Measurements from ENCODE around the gene ANOS1.

The ANOS1 gene

GRCh38 chrX:8689473-8689872 is 42.5 kb downstream of the ANOS1 start:
- no peaks in the 10 kb centered on the region for H3K4me1 ChIP-seq (ENCODE audit: insufficient read depth, poor library complexity, severe bottlenecking)
- no peaks in the 10 kb centered on the region for H3K27me3 ChIP-seq (ENCODE audit: insufficient read depth, poor library complexity, severe bottlenecking)
- H3K4me3 ChIP-seq (ENCODE audit: severe bottlenecking): no peak overlapping the region
- TF ChIP-seq CTCF (IDR thresholded peaks at IDR 0.05; ENCODE audit: poor library complexity, severe bottlenecking): no peak
- no peak for ATAC-seq (ENCODE audit: low read depth)
- H3K27ac ChIP-seq (ENCODE audit: poor library complexity, severe bottlenecking): no peak overlapping the region
- no peak for DNase-seq (ENCODE audit: low spot score)
- no peaks in the 10 kb centered on the region for H3K9me3 ChIP-seq (ENCODE audit: severe bottlenecking)
- H3K36me3 ChIP-seq (ENCODE audit: low read depth): no peaks in the 10 kb centered on the region

- TF ChIP-seq CTCF (IDR thresholded peaks at IDR 0.05; ENCODE audit: poor library complexity, severe bottlenecking): no peak
- ATAC-seq (ENCODE audit: low read depth) (no peak), DNase-seq (ENCODE audit: low spot score) (no peak)
- no peaks in the 10 kb centered on the region for H3K36me3 ChIP-seq (ENCODE audit: low read depth)
- H3K27ac ChIP-seq (ENCODE audit: poor library complexity, severe bottlenecking): no peak overlapping the region
- no peaks in the 10 kb centered on the region for H3K4me1 ChIP-seq (ENCODE audit: insufficient read depth, poor library complexity, severe bottlenecking)
- H3K4me3 ChIP-seq (ENCODE audit: severe bottlenecking): no peak overlapping the region
- no peaks in the 10 kb centered on the region for H3K27me3 ChIP-seq (ENCODE audit: insufficient read depth, poor library complexity, severe bottlenecking)
- H3K9me3 ChIP-seq (ENCODE audit: severe bottlenecking): no peaks in the 10 kb centered on the region
Observed at GRCh38 chrX:8688776-8689175, 43.2 kb downstream of the ANOS1 start.

- TF ChIP-seq CTCF (IDR thresholded peaks at IDR 0.05; ENCODE audit: poor library complexity, severe bottlenecking): no peak
- Histone ChIP-seq H3K36me3 (ENCODE audit: low read depth) (no peaks in the 10 kb centered on the region), H3K4me3 (ENCODE audit: severe bottlenecking) (no peak overlapping the region), H3K27me3 (ENCODE audit: insufficient read depth, poor library complexity, severe bottlenecking) (no peaks in the 10 kb centered on the region), H3K9me3 (ENCODE audit: severe bottlenecking) (no peaks in the 10 kb centered on the region), H3K27ac (ENCODE audit: poor library complexity, severe bottlenecking) (no peak overlapping the region), H3K4me1 (ENCODE audit: insufficient read depth, poor library complexity, severe bottlenecking) (no peaks in the 10 kb centered on the region)
- DNase-seq (ENCODE audit: low spot score) (no peak), ATAC-seq (ENCODE audit: low read depth) (no peak)
Observed at GRCh38 chrX:8684201-8684965, 47.6 kb downstream of the ANOS1 start.

- no peak for DNase-seq (ENCODE audit: low spot score)
- no peak overlapping the region for H3K27ac ChIP-seq (ENCODE audit: poor library complexity, severe bottlenecking)
- H3K9me3 ChIP-seq (ENCODE audit: severe bottlenecking): no peaks in the 10 kb centered on the region
- H3K27me3 ChIP-seq (ENCODE audit: insufficient read depth, poor library complexity, severe bottlenecking): no peaks in the 10 kb centered on the region
- H3K4me3 ChIP-seq (ENCODE audit: severe bottlenecking): no peak overlapping the region
- no peaks in the 10 kb centered on the region for H3K36me3 ChIP-seq (ENCODE audit: low read depth)
- ATAC-seq (ENCODE audit: low read depth): no peak
- no peak for TF ChIP-seq CTCF (IDR thresholded peaks at IDR 0.05; ENCODE audit: poor library complexity, severe bottlenecking)
- H3K4me1 ChIP-seq (ENCODE audit: insufficient read depth, poor library complexity, severe bottlenecking): no peaks in the 10 kb centered on the region
Observed at GRCh38 chrX:8683687-8684086, 48.2 kb downstream of the ANOS1 start.

- no peak for TF ChIP-seq CTCF (IDR thresholded peaks at IDR 0.05; ENCODE audit: poor library complexity, severe bottlenecking)
Observed at GRCh38 chrX:8679550-8679949, 52.4 kb downstream of the ANOS1 start.

More at GRCh38 chrX:8679550-8679949, 52.4 kb downstream of the ANOS1 start:
- H3K27ac ChIP-seq (ENCODE audit: poor library complexity, severe bottlenecking): no peak overlapping the region
- no peaks in the 10 kb centered on the region for H3K36me3 ChIP-seq (ENCODE audit: low read depth)
- no peak overlapping the region for H3K4me3 ChIP-seq (ENCODE audit: severe bottlenecking)
- H3K4me1 ChIP-seq (ENCODE audit: insufficient read depth, poor library complexity, severe bottlenecking): no peaks in the 10 kb centered on the region
- no peaks in the 10 kb centered on the region for H3K9me3 ChIP-seq (ENCODE audit: severe bottlenecking)
- H3K27me3 ChIP-seq (ENCODE audit: insufficient read depth, poor library complexity, severe bottlenecking): no peaks in the 10 kb centered on the region
- ATAC-seq (ENCODE audit: low read depth) (no peak), DNase-seq (ENCODE audit: low spot score) (no peak)
